H1 (cell line): ENCODE data around the gene PTP4A1. TPM values are rescaled to one million over a fixed set of nuclear protein-coding genes. Genes with fewer than 3 reads are reported as not detected.
A peak's percentile ranks its signal among the peaks of the same experiment; 100 is the strongest.

Experiments
- CTCF ChIA-PET: fragments of 300-600 bp; sonication (Branson Sonifier 250); formaldehyde crosslinking; loops from one replicate; lab custom pipeline; 2021; ENCODE audit not compliant: partially characterized antibody; lab: Charles Lee
- POLR2A ChIA-PET: fragments of 300-600 bp; sonication (Branson Sonifier 250); formaldehyde crosslinking; loops from one replicate; lab custom pipeline; 2021; ENCODE audit warnings: inconsistent platforms; ENCODE audit not compliant: partially characterized antibody; lab: Charles Lee
- DNase-seq, 2 experiments: peaks; one replicate each; pipeline versions ENCODE4 v3.0.0 to v3.0.0-alpha.2; 2010 to 2022; ENCODE audit warnings: low spot score in 2 of 2, low read depth in 1 of 2, mixed read lengths in 1 of 2
- FAIRE-seq: peaks from 2 replicates; lab custom pipeline; 2011; peaks lifted over from hg19 to GRCh38; lab: Jason Lieb, UNC
- H2AFZ ChIP-seq: 2 replicates; pipeline ENCODE4 v1.8.1; 2012; ENCODE audit warnings: low read length, inconsistent platforms
- H2AK5ac ChIP-seq: 2 replicates; pipeline ENCODE4 v1.6.1; 2013; ENCODE audit warnings: low read depth, low read length
- H2BK120ac ChIP-seq: replicated peaks from 2 replicates; pipeline ENCODE3; 2013; ENCODE audit warnings: low read depth, low read length, inconsistent platforms
- H2BK12ac ChIP-seq: 2 replicates; pipeline ENCODE4 v1.6.1; 2013; ENCODE audit warnings: low read depth, low read length
- H2BK15ac ChIP-seq: 2 replicates; pipeline ENCODE4 v1.6.1; 2013; ENCODE audit warnings: low read length
- H2BK20ac ChIP-seq: 2 replicates; pipeline ENCODE4 v1.6.1; 2013; ENCODE audit warnings: low read length
- H2BK5ac ChIP-seq: 2 replicates; pipeline ENCODE4 v1.6.1; 2013; ENCODE audit warnings: low read depth, low read length
- H3K14ac ChIP-seq: 2 replicates; pipeline ENCODE4 v1.6.1; 2013; ENCODE audit warnings: inconsistent platforms; ENCODE audit not compliant: insufficient read length
- H3K18ac ChIP-seq: 2 replicates; pipeline ENCODE4 v1.6.1; 2013; ENCODE audit warnings: low read length; ENCODE audit errors: extremely low read depth
- H3K23ac ChIP-seq: 2 replicates; pipeline ENCODE4 v1.6.1; 2013; ENCODE audit warnings: inconsistent platforms; ENCODE audit not compliant: insufficient read length
- H3K23me2 ChIP-seq: 2 replicates; pipeline ENCODE4 v1.6.1; 2013; ENCODE audit warnings: low read depth, low read length
- H3K27ac ChIP-seq: 2 replicates; pipeline ENCODE4 v1.6.1; 2011; ENCODE audit warnings: low read depth, low read length, inconsistent platforms
- H3K27me3 ChIP-seq, 4 experiments: replicated peaks in 1 of 4; 1 replicate in 1 of 4; 2 replicates in 3 of 4; pipeline versions ENCODE4 v1.6.1 to v1.8.1; 2011 to 2013; ENCODE audit warnings: low read length in 3 of 4, mild to moderate bottlenecking in 3 of 4, inconsistent platforms in 2 of 4, mixed read lengths in 2 of 4, moderate library complexity in 1 of 4; ENCODE audit not compliant: control insufficient read depth in 3 of 4, insufficient read depth in 3 of 4; ENCODE audit errors: extremely low read depth in 1 of 4
- H3K36me3 ChIP-seq, 4 experiments: 2 replicates each; pipeline versions ENCODE4 v1.6.1 to v1.8.1; 2011 to 2013; ENCODE audit warnings: mild to moderate bottlenecking in 4 of 4, low read length in 3 of 4, moderate library complexity in 2 of 4, control low read depth in 1 of 4, inconsistent platforms in 1 of 4; ENCODE audit not compliant: insufficient read depth in 4 of 4, control insufficient read depth in 2 of 4
- H3K4ac ChIP-seq: replicated peaks from 2 replicates; pipeline ENCODE3; 2013; ENCODE audit warnings: low read length, low read depth, mixed read lengths, inconsistent platforms; ENCODE audit not compliant: insufficient read length
- H3K4me1 ChIP-seq, 4 experiments: replicated peaks in 1 of 4; 1 replicate in 1 of 4; 2 replicates in 3 of 4; pipeline versions ENCODE4 v1.6.1 to v1.8.1; 2011 to 2013; ENCODE audit warnings: low read length in 3 of 4, inconsistent platforms in 2 of 4, mixed read lengths in 1 of 4; ENCODE audit not compliant: insufficient read depth in 4 of 4, control insufficient read depth in 3 of 4
- H3K4me2 ChIP-seq, 2 experiments: 2 replicates each; pipeline versions ENCODE4 v1.6.1 to v1.8.1; 2011 to 2013; ENCODE audit warnings: low read depth in 2 of 2, low read length in 2 of 2, control low read depth in 1 of 2, inconsistent platforms in 1 of 2, mild to moderate bottlenecking in 1 of 2; ENCODE audit not compliant: insufficient read depth in 1 of 2
- H3K4me3 ChIP-seq, 4 experiments: fragments of 200-600, 300-600 bp in 1 of 4; sonication (generic), shearing (Covaris generic), sonication (Bioruptor Twin) in 1 of 4; 2 replicates each; pipeline versions ENCODE4 v1.5.1 to v1.8.1; 2011 to 2016; ENCODE audit warnings: low read length in 4 of 4, low read depth in 3 of 4, control low read depth in 2 of 4, inconsistent platforms in 2 of 4, mild to moderate bottlenecking in 2 of 4, mixed read lengths in 1 of 4, moderate library complexity in 1 of 4; ENCODE audit not compliant: insufficient read depth in 2 of 4; ENCODE audit errors: extremely low read depth in 1 of 4
- H3K56ac ChIP-seq: replicated peaks from 2 replicates; pipeline ENCODE3; 2013; ENCODE audit warnings: low read depth, mild to moderate bottlenecking, mixed read lengths, low read length, inconsistent platforms; ENCODE audit not compliant: insufficient read length
- H3K79me1 ChIP-seq: 2 replicates; pipeline ENCODE4 v1.6.1; 2013; ENCODE audit warnings: low read depth, low read length, control low read depth
- H3K79me2 ChIP-seq, 2 experiments: 2 replicates each; pipeline versions ENCODE4 v1.6.1 to v1.8.1; 2012 to 2013; ENCODE audit warnings: low read length in 2 of 2, mild to moderate bottlenecking in 2 of 2, inconsistent platforms in 1 of 2; ENCODE audit not compliant: insufficient read depth in 2 of 2, control insufficient read depth in 1 of 2
- H3K9ac ChIP-seq, 4 experiments: replicated peaks in 1 of 4; 1 replicate in 1 of 4; 2 replicates in 3 of 4; pipeline versions ENCODE4 v1.6.1 to v1.8.1; 2011 to 2013; ENCODE audit warnings: low read depth in 3 of 4, low read length in 3 of 4, control low read depth in 2 of 4, mild to moderate bottlenecking in 2 of 4, moderate library complexity in 2 of 4, inconsistent platforms in 1 of 4; ENCODE audit errors: extremely low read depth in 1 of 4
- H3K9me3 ChIP-seq, 2 experiments: 2 replicates each; pipeline versions ENCODE4 v1.6.1 to v1.8.1; 2012 to 2013; ENCODE audit warnings: mild to moderate bottlenecking in 2 of 2, moderate library complexity in 2 of 2, control low read depth in 1 of 2, inconsistent platforms in 1 of 2, low read depth in 1 of 2, low read length in 1 of 2, mixed read lengths in 1 of 2; ENCODE audit not compliant: insufficient read depth in 2 of 2
- H4K20me1 ChIP-seq, 2 experiments: replicated peaks in 1 of 2; 2 replicates each; pipeline versions ENCODE3 to v1.8.1; 2011 to 2013; ENCODE audit warnings: inconsistent platforms in 2 of 2, low read length in 2 of 2, mild to moderate bottlenecking in 1 of 2; ENCODE audit not compliant: insufficient read depth in 2 of 2, control insufficient read depth in 1 of 2
- H4K5ac ChIP-seq: 2 replicates; pipeline ENCODE4 v1.6.1; 2013; ENCODE audit warnings: low read length, low read depth, mixed read lengths, inconsistent platforms; ENCODE audit not compliant: insufficient read length
- H4K8ac ChIP-seq: 2 replicates; pipeline ENCODE4 v1.8.0; 2013; ENCODE audit warnings: mild to moderate bottlenecking, moderate library complexity, low read length, inconsistent platforms; ENCODE audit not compliant: insufficient read depth; ENCODE audit errors: extremely low read depth
- H4K91ac ChIP-seq: replicated peaks from 2 replicates; pipeline ENCODE3; 2013; ENCODE audit warnings: low read length, mixed read lengths, inconsistent platforms; ENCODE audit not compliant: insufficient read length
- CHD1 ChIP-seq: IDR thresholded peaks from 2 replicates; pipeline ENCODE4 v1.6.1; 2012; ENCODE audit warnings: low read depth, low read length, improper control_type of control experiment
- SRF ChIP-seq: IDR thresholded peaks from 2 replicates; pipeline ENCODE4 v1.6.1; 2011; ENCODE audit warnings: mild to moderate bottlenecking, low read depth, low read length, moderate library complexity
- WGBS, 2 experiments: shearing (Covaris generic) in 1 of 2; methylation state at CpG; one replicate each; pipeline versions ENCODE4 v1.1.6 to v1.1.7; 2013 to 2015; ENCODE audit warnings: low lambda C conversion rate in 2 of 2, mixed read lengths in 2 of 2, inconsistent platforms in 1 of 2, low coverage in 1 of 2, missing lambda C conversion rate in 1 of 2; ENCODE audit not compliant: insufficient replicate concordance in 2 of 2, insufficient coverage in 1 of 2, insufficient read length in 1 of 2; ENCODE audit errors: extremely low coverage in 1 of 2, missing lambda C conversion rate in 1 of 2; 5-methylcytosine and 5-hydroxymethylcytosine counted together
- polyA plus RNA-seq, 7 experiments: library from polyadenylated mRNA; depleted of rRNA in 3 of 7; stranded (reverse) in 5 of 7; unstranded in 2 of 7; fragments of >200 nt in 5 of 7; fragments of 200-250 nt in 2 of 7; gene quantifications; 1 replicate in 5 of 7; 2 replicates in 1 of 7; 4 replicates in 1 of 7; pipeline versions ENCODE4 v1.2.1 to v1.2.3, GENCODE V29; 2011 to 2013; ENCODE audit warnings: missing spikeins in 2 of 7, mixed read lengths in 2 of 7
- total RNA-seq: library from RNA; stranded (reverse); fragmentation: NEBNext Ultra II Directional; extraction: Animal tissue kit (Norgen Biotek cat#: 25700); gene quantifications from 2 replicates; pipeline ENCODE4 v1.2.1, GENCODE V29; 2021
- TF ChIP-seq, protein P1 (sequence below), 3 experiments: IDR thresholded peaks; 1 replicate in 2 of 3; 2 replicates in 1 of 3; pipeline versions ENCODE4 v1.5.1 to v1.6.1; 2011; ENCODE audit warnings: low read length in 3 of 3, mild to moderate bottlenecking in 3 of 3, inconsistent platforms in 2 of 3, low read depth in 1 of 3, moderate library complexity in 1 of 3; ENCODE audit not compliant: insufficient read depth in 1 of 3; ENCODE audit errors: control extremely low read depth in 1 of 3

Gene PTP4A1
- total and polyA plus RNA-seq, 2 of the 8 experiments (the other 6 are each of a cell fraction or from before 2014, with no cell fraction given) = 21.1 to 76.3 TPM

DNA sequence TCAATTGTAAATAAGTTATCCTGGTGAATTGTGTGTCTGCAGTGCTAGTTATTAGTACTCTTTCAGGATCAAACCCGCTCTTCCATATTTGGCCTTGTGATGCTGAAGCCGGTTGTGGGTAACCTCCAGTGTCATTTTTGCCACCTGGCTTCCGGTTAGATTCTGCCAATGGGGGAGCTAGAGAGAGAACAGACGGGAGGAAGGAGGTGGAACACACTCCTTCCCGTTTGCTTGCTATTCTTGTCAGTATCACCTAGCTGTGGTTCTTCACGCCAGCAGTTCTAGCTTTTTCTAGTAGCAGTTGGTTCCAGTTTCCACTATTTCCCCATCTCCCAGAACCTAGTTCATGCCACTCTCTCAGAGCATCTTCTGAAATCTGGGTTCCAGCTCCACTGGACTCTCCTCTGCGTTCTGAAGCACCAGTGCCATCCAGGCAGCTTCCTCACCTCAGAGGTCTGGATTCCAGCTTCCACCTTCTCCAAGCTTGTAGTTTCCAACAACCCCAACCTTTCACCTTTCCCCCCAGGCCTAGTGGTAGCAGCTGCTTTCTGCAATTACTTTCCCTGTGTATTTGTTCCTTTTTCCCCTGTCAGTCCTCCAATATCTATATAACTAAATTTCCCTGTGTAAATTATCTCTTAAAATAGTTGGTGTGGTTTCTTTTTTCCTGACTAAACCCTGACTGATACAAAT lies 46.9 kb upstream of the PTP4A1 start:
- Histone ChIP-seq H2BK12ac (no peak overlapping the region), H4K5ac (no peak overlapping the region), H2BK15ac (no peak overlapping the region), H3K27me3 (no peaks in the 10 kb centered on the region), H3K9me3 (no peaks in the 10 kb centered on the region), H3K4ac (no peak overlapping the region), H3K36me3 (no peaks in the 10 kb centered on the region)
- 87% methylated on average over 7 of the region's 7 CpGs; no CpG with 5 or more reads in 1 of the 2 experiments for WGBS, 2 experiments
- TF ChIP-seq, protein P1, sequence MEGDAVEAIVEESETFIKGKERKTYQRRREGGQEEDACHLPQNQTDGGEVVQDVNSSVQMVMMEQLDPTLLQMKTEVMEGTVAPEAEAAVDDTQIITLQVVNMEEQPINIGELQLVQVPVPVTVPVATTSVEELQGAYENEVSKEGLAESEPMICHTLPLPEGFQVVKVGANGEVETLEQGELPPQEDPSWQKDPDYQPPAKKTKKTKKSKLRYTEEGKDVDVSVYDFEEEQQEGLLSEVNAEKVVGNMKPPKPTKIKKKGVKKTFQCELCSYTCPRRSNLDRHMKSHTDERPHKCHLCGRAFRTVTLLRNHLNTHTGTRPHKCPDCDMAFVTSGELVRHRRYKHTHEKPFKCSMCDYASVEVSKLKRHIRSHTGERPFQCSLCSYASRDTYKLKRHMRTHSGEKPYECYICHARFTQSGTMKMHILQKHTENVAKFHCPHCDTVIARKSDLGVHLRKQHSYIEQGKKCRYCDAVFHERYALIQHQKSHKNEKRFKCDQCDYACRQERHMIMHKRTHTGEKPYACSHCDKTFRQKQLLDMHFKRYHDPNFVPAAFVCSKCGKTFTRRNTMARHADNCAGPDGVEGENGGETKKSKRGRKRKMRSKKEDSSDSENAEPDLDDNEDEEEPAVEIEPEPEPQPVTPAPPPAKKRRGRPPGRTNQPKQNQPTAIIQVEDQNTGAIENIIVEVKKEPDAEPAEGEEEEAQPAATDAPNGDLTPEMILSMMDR (IDR thresholded peaks at IDR 0.05; ENCODE audit: control extremely low read depth in 1 of 3, insufficient read depth in 1 of 3, low read depth in 1 of 3, low read length in 3 of 3) = peak in 2 of 3 experiments; percentile 28 to 30; a peak in 3 of 4 replicates
- TF ChIP-seq SRF (peak; percentile 26; the same call in 1 of the 2 replicates), CHD1 (no peak)
- TF ChIP-seq, all 59 proteins: peak for 2
- no peak overlapping the region for H2BK120ac ChIP-seq
- no peak overlapping the region for H3K56ac ChIP-seq
- H3K23me2 ChIP-seq = no peaks in the 10 kb centered on the region
- no peak overlapping the region for H3K23ac ChIP-seq
- no peaks in the 10 kb centered on the region for H3K79me1 ChIP-seq
- H3K18ac ChIP-seq = no peak overlapping the region
- no peak overlapping the region for H3K4me2 ChIP-seq
- H2AK5ac ChIP-seq = no peak overlapping the region
- H3K79me2 ChIP-seq = no peaks in the 10 kb centered on the region
- no peak for DNase-seq
- no peak overlapping the region for H2BK5ac ChIP-seq
- ChIA-PET CTCF (interaction anchor here (1.0 to 1.6 kb wide), 3 partner anchors 11 to 83 kb away, joined by 3 to 5 read pairs (median 4); no protein-coding TSS in a partner anchor), POLR2A (no interaction called here)
- no peak overlapping the region for H4K91ac ChIP-seq
- no peak overlapping the region for H4K8ac ChIP-seq
- no peak overlapping the region for H3K9ac ChIP-seq
- H2AFZ ChIP-seq = peak overlapping the region; percentile 94
- H3K4me3 ChIP-seq = no peak overlapping the region
- FAIRE-seq = no peak
- H4K20me1 ChIP-seq = no peaks in the 10 kb centered on the region
- H3K14ac ChIP-seq = no peak overlapping the region
- no peak overlapping the region for H2BK20ac ChIP-seq
- H3K27ac ChIP-seq = no peak overlapping the region
- H3K4me1 ChIP-seq = no peaks in the 10 kb centered on the region
